ENCODE results near the gene PSMG4.

The PSMG4 gene

DNA sequence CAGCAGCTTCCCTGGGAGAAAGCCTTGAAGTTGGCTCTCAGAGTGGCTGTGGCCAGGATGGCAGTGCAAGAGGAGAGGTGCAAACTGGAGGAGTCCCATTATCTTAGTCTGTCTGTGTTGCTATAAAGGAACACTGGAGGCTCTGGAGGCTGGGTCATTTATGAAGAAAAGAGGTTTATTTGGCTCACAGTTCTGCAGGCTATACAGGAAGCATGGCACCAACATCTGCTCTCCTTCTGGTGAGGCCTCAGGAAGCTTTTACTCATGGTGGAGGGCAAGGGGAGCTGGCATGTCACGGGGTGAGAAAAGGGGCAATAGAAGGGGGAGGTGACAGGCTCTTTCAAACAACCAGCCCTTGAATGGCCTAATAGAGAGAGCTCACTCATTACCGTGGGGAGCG is 47.1 kb downstream of the PSMG4 start:
- H3K4me3 ChIP-seq (ENCODE audit: low read depth, low read length), result no peak overlapping the region
- TF ChIP-seq CTCF (IDR thresholded peaks at IDR 0.05; ENCODE audit: control insufficient read depth, extremely low read depth, insufficient read depth), result no peak
- no peak for DNase-seq (ENCODE audit: low read depth)

GRCh38 chr6:3306848-3307247 is 48.1 kb downstream of the PSMG4 start:
- no peak for TF ChIP-seq CTCF (IDR thresholded peaks at IDR 0.05; ENCODE audit: control insufficient read depth, extremely low read depth, insufficient read depth)
- H3K4me3 ChIP-seq (ENCODE audit: low read depth, low read length), result no peak overlapping the region

GRCh38 chr6:3307436-3307835 is 48.7 kb downstream of the PSMG4 start:
- no peak overlapping the region for H3K4me3 ChIP-seq (ENCODE audit: low read depth, low read length)
- no peak for DNase-seq (ENCODE audit: low read depth)
- TF ChIP-seq CTCF (IDR thresholded peaks at IDR 0.05; ENCODE audit: control insufficient read depth, extremely low read depth, insufficient read depth), result no peak

More at GRCh38 chr6:3306848-3307247, 48.1 kb downstream of the PSMG4 start:
- DNase-seq (ENCODE audit: low read depth), result no peak

DNA sequence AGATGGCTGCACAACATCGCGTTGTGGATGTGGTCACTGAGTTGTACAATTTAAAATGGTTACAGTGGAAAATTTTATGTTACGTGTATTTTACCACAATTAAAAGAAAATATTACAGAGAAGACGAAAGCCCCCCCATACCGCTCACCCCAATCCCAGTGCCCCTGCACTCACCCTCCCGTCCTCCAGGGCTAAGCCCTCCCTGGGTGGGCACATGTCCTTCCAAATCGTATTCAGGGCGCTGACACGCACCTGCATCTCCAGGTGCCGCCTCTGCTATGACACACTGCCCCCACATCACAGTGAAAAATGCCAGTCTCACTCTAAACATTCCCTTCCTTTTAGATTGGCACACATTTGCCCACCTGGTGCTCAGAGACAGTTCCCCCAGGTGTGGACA is 49.4 kb downstream of the PSMG4 start:
- no peak for DNase-seq (ENCODE audit: low read depth)
- no peak overlapping the region for H3K4me3 ChIP-seq (ENCODE audit: low read depth, low read length)
- no peak for TF ChIP-seq CTCF (IDR thresholded peaks at IDR 0.05; ENCODE audit: control insufficient read depth, extremely low read depth, insufficient read depth)

GRCh38 chr6:3309391-3310050 is 50.8 kb downstream of the PSMG4 start:
- TF ChIP-seq CTCF (IDR thresholded peaks at IDR 0.05; ENCODE audit: control insufficient read depth, extremely low read depth, insufficient read depth), result no peak
- no peak for DNase-seq (ENCODE audit: low read depth)
- no peak overlapping the region for H3K4me3 ChIP-seq (ENCODE audit: low read depth, low read length)

DNA sequence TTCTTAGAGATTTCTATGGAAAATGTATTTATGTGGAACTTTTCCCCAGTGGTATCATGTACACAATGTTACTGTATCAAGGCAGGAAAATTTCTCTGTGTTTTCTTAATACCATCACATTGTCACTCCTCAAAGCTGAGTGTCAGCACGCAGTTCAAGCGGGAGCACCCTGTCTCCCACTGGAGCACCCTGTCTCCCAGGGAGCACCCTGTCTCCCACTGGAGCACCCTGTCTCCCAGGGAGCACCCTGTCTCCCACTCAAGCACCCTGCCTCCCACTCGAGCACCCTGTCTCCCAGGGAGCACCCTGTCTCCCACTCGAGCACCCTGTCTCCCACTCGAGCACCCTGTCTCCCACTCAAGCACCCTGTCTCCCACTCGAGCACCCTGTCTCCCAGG is 51.3 kb downstream of the PSMG4 start:
- TF ChIP-seq CTCF (IDR thresholded peaks at IDR 0.05; ENCODE audit: control insufficient read depth, extremely low read depth, insufficient read depth), result no peak
- no peak overlapping the region for H3K4me3 ChIP-seq (ENCODE audit: low read depth, low read length)

DNA sequence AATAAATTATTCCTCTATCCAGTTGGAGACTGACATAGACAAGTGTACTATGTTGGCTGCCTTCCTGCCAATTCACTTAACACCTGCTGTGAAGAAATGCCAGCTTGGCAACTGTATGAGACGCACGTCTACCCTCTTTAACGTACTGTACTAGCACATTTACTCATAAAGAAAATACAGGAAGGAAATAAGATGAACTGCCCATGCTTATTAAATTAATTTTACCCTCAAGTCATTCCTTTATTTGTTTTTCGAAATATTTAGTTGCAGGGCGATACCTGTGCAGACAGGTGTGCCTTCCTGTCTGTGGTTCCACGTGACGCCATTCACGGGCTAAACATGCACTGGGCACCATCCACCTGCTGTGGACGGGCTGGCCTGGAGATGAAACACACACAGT is 52.0 kb downstream of the PSMG4 start:
- peak; percentile 98 for DNase-seq (ENCODE audit: low read depth)
- TF ChIP-seq CTCF (IDR thresholded peaks at IDR 0.05; ENCODE audit: control insufficient read depth, extremely low read depth, insufficient read depth), result no peak

More for the DNA sequence above, 51.3 kb downstream of the PSMG4 start:
- no peak for DNase-seq (ENCODE audit: low read depth)

More for the DNA sequence above, 52.0 kb downstream of the PSMG4 start:
- H3K4me3 ChIP-seq (ENCODE audit: low read depth, low read length), result no peak overlapping the region

Data from LNCaP clone FGC (cell line).